SK-N-SH (cell line): ENCODE results near the gene P2RX2. TPM values are rescaled to one million over a fixed set of nuclear protein-coding genes. Genes with fewer than 3 reads are reported as not detected.

Source experiments
- CTCF ChIA-PET: fragments of 300-600, 350-600 bp; formaldehyde crosslinking; extraction: SDS; loops from one replicate; lab custom pipeline; 2021; lab: Yijun Ruan, JAX
- POLR2A ChIA-PET: fragments of 350-600 bp; sonication (Branson Sonifier 250); formaldehyde crosslinking; extraction: SDS; loops from one replicate; lab custom pipeline; 2020; ENCODE audit warnings: antibody characterized with exemption, inconsistent platforms; lab: Yijun Ruan, JAX
- DNase-seq: peaks from one replicate; pipeline ENCODE4 v3.0.0; 2012
- H2AFZ ChIP-seq: fragments of 200-600 bp; sonication (generic); 2 replicates; pipeline ENCODE4 v1.8.1; 2016; ENCODE audit warnings: antibody characterized with exemption, mild to moderate bottlenecking, low read depth
- H3F3A ChIP-seq: fragments of 200-600 bp; sonication (generic); replicated peaks from 2 replicates; pipeline ENCODE3; 2016; ENCODE audit warnings: antibody characterized with exemption, mild to moderate bottlenecking; ENCODE audit not compliant: insufficient read depth
- H3K27ac ChIP-seq, 2 experiments: fragments of 200-500 bp in 1 of 2; fragments of 200-600 bp in 1 of 2; sonication (Bioruptor generic) in 1 of 2; sonication (generic), shearing (Covaris generic) in 1 of 2; 2 replicates each; pipeline versions ENCODE4 v1.5.1 to v1.6.1; 2014 to 2016; ENCODE audit warnings: low read depth in 2 of 2, inconsistent platforms in 1 of 2, low read length in 1 of 2, mild to moderate bottlenecking in 1 of 2, mixed read lengths in 1 of 2
- H3K27me3 ChIP-seq: fragments of 200-600 bp; sonication (generic), shearing (Covaris generic); 2 replicates; pipeline ENCODE4 v1.6.1; 2016; ENCODE audit warnings: mixed run types; ENCODE audit not compliant: insufficient read depth
- H3K36me3 ChIP-seq, 2 experiments: fragments of 200-500 bp in 1 of 2; fragments of 200-600 bp in 1 of 2; sonication (Bioruptor generic) in 1 of 2; sonication (generic) in 1 of 2; replicated peaks in 1 of 2; 2 replicates each; pipeline versions ENCODE3 to v1.5.1; 2014 to 2016; ENCODE audit warnings: low read length in 1 of 2, mild to moderate bottlenecking in 1 of 2; ENCODE audit not compliant: insufficient read depth in 2 of 2, control insufficient read depth in 1 of 2
- H3K4me1 ChIP-seq, 2 experiments: fragments of 200-500 bp in 1 of 2; fragments of 200-600 bp in 1 of 2; sonication (Bioruptor generic) in 1 of 2; sonication (generic), shearing (Covaris generic) in 1 of 2; 2 replicates each; pipeline versions ENCODE4 v1.5.1 to v1.6.1; 2014 to 2016; ENCODE audit warnings: low read depth in 1 of 2, low read length in 1 of 2, mixed run types in 1 of 2; ENCODE audit not compliant: insufficient read depth in 2 of 2, control insufficient read depth in 1 of 2
- H3K4me2 ChIP-seq: fragments of 200-600 bp; sonication (generic), shearing (Covaris generic); 2 replicates; pipeline ENCODE4 v1.6.1; 2017; ENCODE audit warnings: mixed run types
- H3K4me3 ChIP-seq, 2 experiments: fragments of 200-500 bp in 1 of 2; fragments of 200-600 bp in 1 of 2; sonication (Bioruptor generic) in 1 of 2; sonication (generic), shearing (Covaris generic) in 1 of 2; 2 replicates each; pipeline versions ENCODE4 v1.5.1 to v1.8.1; 2014 to 2016; ENCODE audit warnings: low read depth in 2 of 2, inconsistent platforms in 1 of 2, low read length in 1 of 2, mild to moderate bottlenecking in 1 of 2, mixed read lengths in 1 of 2, moderate library complexity in 1 of 2
- H3K79me2 ChIP-seq: fragments of 200-600 bp; sonication (generic); 2 replicates; pipeline ENCODE4 v1.8.1; 2017; ENCODE audit warnings: mild to moderate bottlenecking; ENCODE audit not compliant: insufficient read depth
- H3K9ac ChIP-seq: fragments of 200-600 bp; sonication (generic); 2 replicates; pipeline ENCODE4 v1.6.1; 2017; ENCODE audit warnings: mixed run types
- H3K9me2 ChIP-seq: fragments of 200-600 bp; sonication (generic); 2 replicates; pipeline ENCODE4 v1.6.1; 2017; ENCODE audit warnings: mixed run types
- H3K9me3 ChIP-seq: fragments of 200-600 bp; sonication (generic); 2 replicates; pipeline ENCODE4 v1.6.1; 2017; ENCODE audit warnings: mixed run types, mild to moderate bottlenecking, moderate library complexity
- H4K20me1 ChIP-seq: fragments of 200-600 bp; sonication (generic); 2 replicates; pipeline ENCODE4 v1.6.1; 2017; ENCODE audit warnings: mild to moderate bottlenecking, mixed run types; ENCODE audit not compliant: insufficient read depth
- CTCF ChIP-seq: fragments of 200-600 bp; sonication (generic); IDR thresholded peaks from 2 replicates; pipeline ENCODE4 v1.6.1; 2017; ENCODE audit warnings: antibody characterized with exemption, mild to moderate bottlenecking, moderate library complexity
- FOXJ3 ChIP-seq: sonication (generic); formaldehyde crosslinking; IDR thresholded peaks from 2 replicates; pipeline ENCODE4 v1.5.1; 2020; ENCODE audit warnings: mild to moderate bottlenecking, missing genetic modification reagents
- REST ChIP-seq: IDR thresholded peaks from 2 replicates; pipeline ENCODE4 v1.6.1; 2012; ENCODE audit warnings: mild to moderate bottlenecking, low read depth, low read length, moderate library complexity
- TEAD4 ChIP-seq: IDR thresholded peaks from 2 replicates; pipeline ENCODE4 v1.4.0; 2012; ENCODE audit warnings: mild to moderate bottlenecking, borderline replicate concordance; ENCODE audit not compliant: insufficient read depth
- USF1 ChIP-seq: IDR thresholded peaks from 2 replicates; pipeline ENCODE4 v1.4.0; 2012; ENCODE audit warnings: low read depth, borderline replicate concordance
- USF2 ChIP-seq: fragments of 150-350 bp; IDR thresholded peaks from 2 replicates; pipeline ENCODE4 v1.6.1; 2017; ENCODE audit warnings: antibody characterized with exemption, low read length, low read depth, borderline replicate concordance
- WGBS: methylation state at CpG from one replicate; pipeline ENCODE4 v1.1.6; 2017; ENCODE audit warnings: low lambda C conversion rate; 5-methylcytosine and 5-hydroxymethylcytosine counted together
- polyA plus RNA-seq, 3 experiments: library from polyadenylated mRNA; depleted of rRNA; stranded (reverse); fragments of >200 nt; gene quantifications; 2 replicates each; pipeline ENCODE4 v1.2.3, GENCODE V29; 2012

The P2RX2 gene
- polyA plus RNA-seq, 1 of the 3 experiments (the other 2 are of a cell fraction) = 0.03 TPM

DNA sequence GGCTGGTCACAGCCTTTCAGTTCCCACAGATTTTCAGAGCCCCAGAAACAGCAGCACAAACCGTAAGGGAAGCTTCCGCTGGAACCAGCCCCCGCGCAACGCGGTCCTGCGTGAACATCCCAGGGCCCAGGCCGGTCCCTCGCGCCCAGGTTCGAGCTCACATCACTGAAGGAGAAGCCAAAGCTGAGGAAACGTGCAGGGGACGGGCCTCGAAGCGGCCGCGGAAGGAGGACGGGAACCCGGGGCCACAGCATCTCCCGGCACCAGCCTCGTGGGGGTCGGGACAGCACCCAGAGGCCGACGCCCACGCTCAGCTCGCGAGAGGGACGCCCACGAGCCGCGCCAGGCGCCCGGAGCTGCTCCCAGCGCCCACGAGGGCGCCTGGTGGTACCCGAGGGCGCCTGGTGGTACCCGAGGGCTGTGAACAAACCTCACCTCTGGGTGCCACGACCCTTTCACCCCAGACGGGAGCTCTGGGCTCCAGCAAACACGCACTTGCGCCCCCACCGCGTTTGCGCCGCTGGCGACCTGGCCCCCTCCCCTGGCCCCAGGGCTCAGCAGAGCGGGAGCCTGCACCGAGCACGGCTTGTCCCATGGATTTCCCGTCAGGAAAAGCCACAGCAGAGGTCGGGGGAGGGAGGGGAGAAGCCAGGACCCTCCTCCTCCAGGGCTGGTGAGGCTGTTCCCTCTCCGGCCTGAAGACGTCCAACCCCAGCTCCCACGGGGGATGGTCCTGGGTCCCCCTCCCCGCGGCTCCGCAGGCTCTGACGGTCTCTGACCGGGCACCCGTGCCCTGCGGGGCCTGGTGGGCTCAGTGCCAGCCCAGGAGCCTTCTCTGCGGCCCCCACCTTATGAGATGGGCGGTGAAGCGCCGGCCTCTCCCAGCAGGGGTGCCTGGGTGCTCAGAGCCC, 15.1 kb upstream of the P2RX2 start:
- Histone ChIP-seq H3F3A (peaks cover 17% of the 10 kb centered on the region), H3K27me3 (peaks cover 63% of the 10 kb centered on the region), H3K9ac (no peak overlapping the region), H3K9me2 (no peaks in the 10 kb centered on the region), H3K27ac (no peak overlapping the region), H3K4me1 (peaks cover 0 to 22% of the 10 kb centered on the region in 2 experiments; a peak in 1 of 4 replicates), H3K4me3 (no peak overlapping the region; a peak in 1 of 4 replicates), H3K4me2 (no peak overlapping the region), H3K36me3 (no peaks in the 10 kb centered on the region), H3K9me3 (no peaks in the 10 kb centered on the region), H4K20me1 (no peaks in the 10 kb centered on the region), H3K79me2 (no peaks in the 10 kb centered on the region), H2AFZ (no peak overlapping the region)
- POLR2A ChIA-PET = no interaction called here
- WGBS = 71% methylated on average over 42 of the region's 67 CpGs
- peak; percentile 62 for DNase-seq
- CTCF ChIA-PET = interaction anchor here (1.0 to 7.4 kb wide), 6 partner anchors 8 to 189 kb away, joined by 3 to 122 read pairs (median 5); partner anchors contain the start of genes LRCOL1 and P2RX2
- TF ChIP-seq FOXJ3 (CRISPR knock-in tag) (no peak), REST (no peak), USF1 (no peak), CTCF (no peak)

DNA sequence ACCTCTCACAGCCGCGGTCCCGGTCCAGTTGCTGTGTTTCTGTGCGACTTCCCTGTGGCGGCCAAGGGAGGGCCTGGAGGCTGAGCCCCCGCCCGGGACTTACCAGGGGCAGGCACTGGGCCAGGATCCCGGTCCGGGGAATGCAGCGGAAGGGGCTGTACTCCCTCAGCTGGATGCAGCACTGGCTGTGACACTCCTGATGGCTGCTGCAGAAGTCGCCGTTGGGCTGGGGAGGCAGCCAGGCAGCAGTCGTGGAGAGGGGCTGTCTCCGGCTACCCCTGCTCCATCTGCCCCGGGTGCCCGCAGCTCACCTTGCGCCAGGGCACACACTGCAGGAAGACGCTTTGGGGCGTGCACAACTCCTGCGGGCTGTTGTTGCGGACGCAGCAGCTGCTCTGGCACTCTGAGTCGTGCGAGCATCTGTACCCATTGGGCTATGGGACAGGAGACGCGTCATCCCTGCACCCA, 14.4 kb upstream of the P2RX2 start:
- ChIA-PET POLR2A (no interaction called here), CTCF (interaction anchor here (1.0 to 7.4 kb wide), 5 partner anchors 8 to 190 kb away, joined by 3 to 122 read pairs (median 7); partner anchors contain the start of genes LRCOL1 and P2RX2)
- no peaks in the 10 kb centered on the region for H3K36me3 ChIP-seq
- H3K4me2 ChIP-seq = no peak overlapping the region
- H3K4me1 ChIP-seq = peaks cover 0 to 22% of the 10 kb centered on the region in 2 experiments; a peak in 1 of 4 replicates
- peak; percentile 73 for DNase-seq
- H3K79me2 ChIP-seq = no peaks in the 10 kb centered on the region
- no peak overlapping the region for H2AFZ ChIP-seq
- no peaks in the 10 kb centered on the region for H3K9me2 ChIP-seq
- H3K27me3 ChIP-seq = peaks cover 70% of the 10 kb centered on the region
- no peak overlapping the region for H3K9ac ChIP-seq
- peaks cover 12% of the 10 kb centered on the region for H3F3A ChIP-seq
- H4K20me1 ChIP-seq = no peaks in the 10 kb centered on the region
- WGBS = no CpG with 5 or more reads among the region's 26 CpGs
- H3K4me3 ChIP-seq = no peak overlapping the region; a peak in 1 of 4 replicates
- H3K9me3 ChIP-seq = no peaks in the 10 kb centered on the region
- TF ChIP-seq USF2 = no peak
- TF ChIP-seq TEAD4 = no peak
- TF ChIP-seq, all 33 proteins: peak for 0
- H3K27ac ChIP-seq = no peak overlapping the region
